ENCODE results near the gene TLCD2. TPM values are rescaled to one million over a fixed set of nuclear protein-coding genes. Genes with fewer than 3 reads are reported as not detected.
A peak's percentile ranks its signal among the peaks of the same experiment; 100 is the strongest.
"Not testable (repeated sequence)": the region's sequence is repeated elsewhere in the genome, so short reads cannot be mapped to it uniquely, and the experiment has no call there.

Gene TLCD2
- total RNA-seq, 1 donor from 2014 or later = 12.7 TPM

- no peaks in the 10 kb centered on the region for H3K4me1 ChIP-seq
These were observed 16.8 kb downstream of the TLCD2 start for GRCh38 chr17:1693339-1693738.

GRCh38 chr17:1690544-1691221 lies 19.5 kb downstream of the TLCD2 start:
- DNase-seq (no peak), ATAC-seq (no peak)
- no peaks in the 10 kb centered on the region for H3K36me3 ChIP-seq
- H3K27ac ChIP-seq = no peak overlapping the region
- no peak overlapping the region for H3K4me3 ChIP-seq
- intact Hi-C loops (cut with DNase I) = no loop called here
- no peaks in the 10 kb centered on the region for H3K4me1 ChIP-seq
- no peaks in the 10 kb centered on the region for H3K9me3 ChIP-seq
- no peaks in the 10 kb centered on the region for H3K27me3 ChIP-seq
- no peak for TF ChIP-seq CTCF (IDR thresholded peaks at IDR 0.05)

More at GRCh38 chr17:1693339-1693738, 16.8 kb downstream of the TLCD2 start:
- intact Hi-C loops (cut with DNase I) = no loop called here
- H3K27me3 ChIP-seq = no peaks in the 10 kb centered on the region
- no peak for DNase-seq
- no peaks in the 10 kb centered on the region for H3K36me3 ChIP-seq
- no peaks in the 10 kb centered on the region for H3K9me3 ChIP-seq
- H3K4me3 ChIP-seq = no peak overlapping the region
- H3K27ac ChIP-seq = no peak overlapping the region
- TF ChIP-seq CTCF (IDR thresholded peaks at IDR 0.05) = no peak
- ATAC-seq = no peak

GRCh38 chr17:1688405-1688804 lies 21.8 kb downstream of the TLCD2 start:
- intact Hi-C loops (cut with DNase I) = not testable (repeated sequence)

GRCh38 chr17:1686086-1686485 lies 24.1 kb downstream of the TLCD2 start:
- H3K9me3 ChIP-seq = no peaks in the 10 kb centered on the region
- H3K36me3 ChIP-seq = peaks cover 24% of the 10 kb centered on the region
- intact Hi-C loops (cut with DNase I) = no loop called here
- H3K4me3 ChIP-seq = no peak overlapping the region
- no peak for TF ChIP-seq CTCF (IDR thresholded peaks at IDR 0.05)
- DNase-seq (no peak), ATAC-seq (no peak)
- no peaks in the 10 kb centered on the region for H3K27me3 ChIP-seq
- H3K27ac ChIP-seq = no peak overlapping the region
- peaks cover 21% of the 10 kb centered on the region for H3K4me1 ChIP-seq

More at GRCh38 chr17:1688405-1688804, 21.8 kb downstream of the TLCD2 start:
- not testable (repeated sequence) for H3K27me3 ChIP-seq, DNase-seq, H3K27ac ChIP-seq, H3K9me3 ChIP-seq, H3K4me1 ChIP-seq, ATAC-seq, H3K4me3 ChIP-seq, H3K36me3 ChIP-seq

GRCh38 chr17:1684378-1685189 lies 25.6 kb downstream of the TLCD2 start, which contains the start of gene PRPF8:
Gene PRPF8 (minus strand): TSS chr17:1684867. CDS start chr17:1684571, 296 bp downstream.
- no peaks in the 10 kb centered on the region for H3K27me3 ChIP-seq
- no peak for TF ChIP-seq CTCF (IDR thresholded peaks at IDR 0.05)
- intact Hi-C loops (cut with DNase I) = no loop called here
- H3K9me3 ChIP-seq = no peaks in the 10 kb centered on the region
- ATAC-seq = peak; percentile 100
- H3K27ac ChIP-seq = peak within 1 kb of the TSS; percentile 98
- DNase-seq = peak; percentile 98
- H3K4me1 ChIP-seq = peaks cover 21% of the 10 kb centered on the region
- peak within 1 kb of the TSS; percentile 96 for H3K4me3 ChIP-seq
- peaks cover 39% of the 10 kb centered on the region for H3K36me3 ChIP-seq

GRCh38 chr17:1683459-1683858 lies 26.7 kb downstream of the TLCD2 start:
- ATAC-seq = no peak
- peaks cover 21% of the 10 kb centered on the region for H3K4me1 ChIP-seq
- H3K9me3 ChIP-seq = no peaks in the 10 kb centered on the region
- peaks cover 50% of the 10 kb centered on the region for H3K36me3 ChIP-seq
- H3K27me3 ChIP-seq = no peaks in the 10 kb centered on the region
- H3K27ac ChIP-seq = peak overlapping the region; percentile 98
- no peak for TF ChIP-seq CTCF (IDR thresholded peaks at IDR 0.05)
- intact Hi-C loops (cut with DNase I) = no loop called here
- no peak for DNase-seq
- peak overlapping the region; percentile 96 for H3K4me3 ChIP-seq
